GM18517 (cell line): ENCODE results near the gene BAIAP3.

Experiments used
- ATAC-seq: cut with Tn5 transposase; IDR thresholded peaks from one replicate; pipeline ENCODE4 v1.9.1; 2021; ENCODE audit warnings: mild to moderate bottlenecking, moderate library complexity; ENCODE audit not compliant: unreplicated experiment

BAIAP3 gene

GRCh38 chr16:1298406-1298805, 35.0 kb upstream of the BAIAP3 start:
- ATAC-seq, result no peak

- no peak for ATAC-seq
Observed at GRCh38 chr16:1299012-1299867, 34.2 kb upstream of the BAIAP3 start.

- no peak for ATAC-seq
Observed at GRCh38 chr16:1299868-1300203, 33.6 kb upstream of the BAIAP3 start.

GRCh38 chr16:1300664-1301476, 32.6 kb upstream of the BAIAP3 start:
- ATAC-seq, result no peak

GRCh38 chr16:1301562-1301961, 31.9 kb upstream of the BAIAP3 start:
- ATAC-seq, result no peak

- no peak for ATAC-seq
Observed at GRCh38 chr16:1305823-1306222, 27.6 kb upstream of the BAIAP3 start.

GRCh38 chr16:1306334-1306733, 27.1 kb upstream of the BAIAP3 start:
- ATAC-seq, result no peak

GRCh38 chr16:1308036-1308976, 25.1 kb upstream of the BAIAP3 start:
- peak; percentile 8 for ATAC-seq

GRCh38 chr16:1308977-1309885, 24.2 kb upstream of the BAIAP3 start, which contains the start of gene UBE2I:
Gene UBE2I (plus strand): TSS chr16:1309636. CDS start chr16:1314031, 4,395 bp downstream.
- peak; percentile 64 for ATAC-seq

- no peak for ATAC-seq
Observed at GRCh38 chr16:1309888-1310831, 23.3 kb upstream of the BAIAP3 start.

GRCh38 chr16:1310832-1311200, 22.6 kb upstream of the BAIAP3 start:
- no peak for ATAC-seq

GRCh38 chr16:1311212-1311737, 22.2 kb upstream of the BAIAP3 start:
- ATAC-seq, result no peak

- ATAC-seq, result no peak
Observed at GRCh38 chr16:1311738-1312466, 21.5 kb upstream of the BAIAP3 start.

- ATAC-seq, result no peak
Observed at GRCh38 chr16:1312467-1312816, 21.0 kb upstream of the BAIAP3 start.

GRCh38 chr16:1312903-1313302, 20.5 kb upstream of the BAIAP3 start:
- ATAC-seq, result no peak

- no peak for ATAC-seq
Observed at GRCh38 chr16:1313721-1314369, 19.6 kb upstream of the BAIAP3 start.

GRCh38 chr16:1314399-1315068, 18.9 kb upstream of the BAIAP3 start:
- no peak for ATAC-seq
